Liver (tissue), 3 donors: ENCODE data around the gene DOK3.

Experiments used
- ATF3 ChIP-seq: IDR thresholded peaks from 2 replicates; pipeline ENCODE4 v1.6.1; 2016; ENCODE audit warnings: antibody characterized with exemption
- CTCF ChIP-seq: fragments of 150-350 bp; IDR thresholded peaks from 2 replicates; pipeline ENCODE4 v1.5.1; 2017; ENCODE audit warnings: improper control_type of control experiment, low read depth, low read length; ENCODE audit not compliant: missing input control
- MAX ChIP-seq: IDR thresholded peaks from 2 replicates; pipeline ENCODE4 v1.6.1; 2016; ENCODE audit warnings: antibody characterized with exemption
- RAD21 ChIP-seq, 2 donors: IDR thresholded peaks; 2 replicates each; pipeline ENCODE4 v1.6.1; 2016; ENCODE audit warnings: antibody characterized with exemption in 2 of 2, mild to moderate bottlenecking in 2 of 2
- YY1 ChIP-seq: IDR thresholded peaks from 2 replicates; pipeline ENCODE4 v1.6.1; 2016; ENCODE audit warnings: antibody characterized with exemption, mild to moderate bottlenecking
- donor health status: healthy.
- donor health status: healthy.

GRCh38 chr5:177511796-177512675 lies 2.4 kb upstream of the DOK3 start:
- TF ChIP-seq CTCF (no peak), YY1 (no peak), MAX (no peak), RAD21 (IDR thresholded peaks at IDR 0.05) (no peak), ATF3 (no peak)
